ENCODE results near the gene OR10A3. TPM values are rescaled to one million over a fixed set of nuclear protein-coding genes. Genes with fewer than 3 reads are reported as not detected.
"Not testable (repeated sequence)": the region's sequence is repeated elsewhere in the genome, so short reads cannot be mapped to it uniquely, and the experiment has no call there.

OR10A3 gene, protein sequence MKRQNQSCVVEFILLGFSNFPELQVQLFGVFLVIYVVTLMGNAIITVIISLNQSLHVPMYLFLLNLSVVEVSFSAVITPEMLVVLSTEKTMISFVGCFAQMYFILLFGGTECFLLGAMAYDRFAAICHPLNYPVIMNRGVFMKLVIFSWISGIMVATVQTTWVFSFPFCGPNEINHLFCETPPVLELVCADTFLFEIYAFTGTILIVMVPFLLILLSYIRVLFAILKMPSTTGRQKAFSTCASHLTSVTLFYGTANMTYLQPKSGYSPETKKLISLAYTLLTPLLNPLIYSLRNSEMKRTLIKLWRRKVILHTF
- total RNA-seq: not detected

DNA sequence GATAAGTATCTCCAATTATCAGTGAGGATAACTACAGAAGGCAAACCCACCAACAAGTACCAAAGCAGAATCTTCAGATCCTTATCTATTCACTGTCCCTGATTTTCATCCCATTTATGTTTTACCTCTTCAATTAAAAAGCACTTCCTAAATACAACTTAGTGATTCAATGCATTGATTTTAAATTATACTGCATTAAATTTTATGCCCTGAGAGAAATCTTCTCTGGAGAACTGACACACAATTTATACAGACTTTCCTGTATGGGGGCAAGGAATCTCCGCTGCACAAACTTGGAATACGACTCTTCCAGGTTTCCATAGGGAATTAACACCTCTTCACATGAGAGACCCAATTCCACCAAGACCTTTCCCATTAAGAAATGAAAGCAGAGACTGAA lies at the start of gene OR10A3:
OR10A3 (minus strand) TSS at position 101 of the 400 bp plus-strand sequence. CDS start 2,188 bp downstream, outside the sequence.
- TF ChIP-seq, protein P1, sequence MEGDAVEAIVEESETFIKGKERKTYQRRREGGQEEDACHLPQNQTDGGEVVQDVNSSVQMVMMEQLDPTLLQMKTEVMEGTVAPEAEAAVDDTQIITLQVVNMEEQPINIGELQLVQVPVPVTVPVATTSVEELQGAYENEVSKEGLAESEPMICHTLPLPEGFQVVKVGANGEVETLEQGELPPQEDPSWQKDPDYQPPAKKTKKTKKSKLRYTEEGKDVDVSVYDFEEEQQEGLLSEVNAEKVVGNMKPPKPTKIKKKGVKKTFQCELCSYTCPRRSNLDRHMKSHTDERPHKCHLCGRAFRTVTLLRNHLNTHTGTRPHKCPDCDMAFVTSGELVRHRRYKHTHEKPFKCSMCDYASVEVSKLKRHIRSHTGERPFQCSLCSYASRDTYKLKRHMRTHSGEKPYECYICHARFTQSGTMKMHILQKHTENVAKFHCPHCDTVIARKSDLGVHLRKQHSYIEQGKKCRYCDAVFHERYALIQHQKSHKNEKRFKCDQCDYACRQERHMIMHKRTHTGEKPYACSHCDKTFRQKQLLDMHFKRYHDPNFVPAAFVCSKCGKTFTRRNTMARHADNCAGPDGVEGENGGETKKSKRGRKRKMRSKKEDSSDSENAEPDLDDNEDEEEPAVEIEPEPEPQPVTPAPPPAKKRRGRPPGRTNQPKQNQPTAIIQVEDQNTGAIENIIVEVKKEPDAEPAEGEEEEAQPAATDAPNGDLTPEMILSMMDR (IDR thresholded peaks at IDR 0.05): no peak
- no peak for TF ChIP-seq POLR2A (IDR thresholded peaks at IDR 0.05)
- intact Hi-C loops (cut with DNase I): no loop called here
- H3K4me3 ChIP-seq (replicated peaks in 1 of 3): no peak within 1 kb of the TSS

DNA sequence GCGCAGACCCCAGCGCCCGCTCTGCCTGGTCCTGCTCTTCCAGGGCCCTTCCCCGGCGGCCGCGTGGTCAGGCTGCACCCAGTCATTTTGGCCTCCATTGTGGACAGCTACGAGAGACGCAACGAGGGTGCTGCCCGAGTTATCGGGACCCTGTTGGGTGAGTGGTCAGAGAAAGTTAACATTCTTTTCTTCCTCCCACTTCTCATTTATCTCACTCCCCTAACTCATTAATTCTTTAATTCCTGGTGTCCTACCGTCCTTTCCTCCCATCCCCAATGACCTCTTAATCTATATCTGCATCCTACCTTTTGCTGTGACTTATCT lies 46.0 kb upstream of the OR10A3 start:
- intact Hi-C loops (cut with DNase I): loop anchor here (5.0 kb wide), 2 partner anchors 95 to 890 kb away; no protein-coding TSS in a partner anchor
- 0 to 1% methylated on average over 10 to 12 of the region's 13 CpGs for WGBS, 2 donors

More for the DNA sequence above, at the start of gene OR10A3:
- H3K9me3 ChIP-seq: no peaks in the 10 kb centered on the region
- no peak within 1 kb of the TSS for H3K27ac ChIP-seq
- no peaks in the 10 kb centered on the region for H3K27me3 ChIP-seq
- no peaks in the 10 kb centered on the region for H3K4me1 ChIP-seq
- WGBS, 2 donors: 92% methylated on average over 2 of the region's 2 CpGs
- no peak for DNase-seq
- no peaks in the 10 kb centered on the region for H3K36me3 ChIP-seq

DNA sequence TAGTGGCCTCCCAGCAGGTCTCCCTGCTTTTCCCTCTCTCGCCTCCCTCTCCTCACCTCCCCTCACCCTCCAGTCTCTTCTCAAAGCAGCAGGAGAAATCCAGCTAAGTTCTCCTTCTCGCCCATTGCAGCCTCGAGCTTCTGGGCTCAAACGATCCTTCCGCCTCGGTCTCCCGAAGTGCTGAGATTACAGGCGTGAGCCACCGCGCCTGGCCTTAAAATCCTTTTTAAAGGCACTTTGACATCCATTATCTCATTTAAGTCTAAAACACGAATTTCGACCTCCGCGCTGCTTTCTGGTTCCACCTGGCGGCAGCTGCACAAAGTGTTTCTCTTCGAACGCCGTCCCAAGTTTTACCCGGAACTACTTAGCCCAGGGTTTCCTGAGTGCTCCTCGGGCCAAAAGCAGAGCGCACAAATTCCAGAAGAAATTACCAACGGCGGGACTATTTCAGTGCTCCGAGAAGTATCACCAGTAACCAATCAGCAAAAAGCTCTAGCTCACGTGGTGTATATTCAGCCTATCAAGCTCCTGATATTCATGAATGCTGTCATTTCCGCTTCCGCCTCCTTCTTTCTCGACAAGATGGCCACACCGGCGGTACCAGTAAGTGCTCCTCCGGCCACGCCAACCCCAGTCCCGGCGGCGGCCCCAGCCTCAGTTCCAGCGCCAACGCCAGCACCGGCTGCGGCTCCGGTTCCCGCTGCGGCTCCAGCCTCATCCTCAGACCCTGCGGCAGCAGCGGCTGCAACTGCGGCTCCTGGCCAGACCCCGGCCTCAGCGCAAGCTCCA lies 45.5 kb upstream of the OR10A3 start, which contains the start of gene EIF3F:
EIF3F (plus strand) TSS at position 570 of the 792 bp plus-strand sequence; CDS start at position 586, 16 bp downstream.
- DNase-seq: peak; percentile 88 to 90
- no peaks in the 10 kb centered on the region for H3K9me3 ChIP-seq
- H3K4me3 ChIP-seq (replicated peaks in 1 of 3): peak within 1 kb of the TSS; percentile 42 to 92 (median 85)
- TF ChIP-seq POLR2A (IDR thresholded peaks at IDR 0.05): peak in 1 of 2 donors; percentile 55
- TF ChIP-seq, protein P1 (IDR thresholded peaks at IDR 0.05): peak; percentile 62 to 92 (median 84)
- H3K4me1 ChIP-seq: peaks cover 16 to 23% of the 10 kb centered on the region in 2 donors
- intact Hi-C loops (cut with DNase I): loop anchor here (5.0 kb wide), 2 partner anchors 95 to 890 kb away; no protein-coding TSS in a partner anchor
- H3K27ac ChIP-seq: peak within 1 kb of the TSS in 2 of 3 donors; percentile 58 to 61
- WGBS, 2 donors: 1% methylated on average over 35 to 36 of the region's 47 CpGs
- H3K27me3 ChIP-seq: no peaks in the 10 kb centered on the region
- peaks cover 3% of the 10 kb centered on the region in 2 donors for H3K36me3 ChIP-seq

More for the DNA sequence above, 46.0 kb upstream of the OR10A3 start:
- not testable (repeated sequence) for DNase-seq, H3K36me3 ChIP-seq, H3K27me3 ChIP-seq, H3K9me3 ChIP-seq
- Histone ChIP-seq H3K27ac (peak overlapping the region in 2 of 3 donors; percentile 38 to 58), H3K4me1 (peaks cover 16 to 23% of the 10 kb centered on the region in 2 donors), H3K4me3 (replicated peaks in 1 of 3) (peak overlapping the region; percentile 42 to 92 (median 85))

DNA sequence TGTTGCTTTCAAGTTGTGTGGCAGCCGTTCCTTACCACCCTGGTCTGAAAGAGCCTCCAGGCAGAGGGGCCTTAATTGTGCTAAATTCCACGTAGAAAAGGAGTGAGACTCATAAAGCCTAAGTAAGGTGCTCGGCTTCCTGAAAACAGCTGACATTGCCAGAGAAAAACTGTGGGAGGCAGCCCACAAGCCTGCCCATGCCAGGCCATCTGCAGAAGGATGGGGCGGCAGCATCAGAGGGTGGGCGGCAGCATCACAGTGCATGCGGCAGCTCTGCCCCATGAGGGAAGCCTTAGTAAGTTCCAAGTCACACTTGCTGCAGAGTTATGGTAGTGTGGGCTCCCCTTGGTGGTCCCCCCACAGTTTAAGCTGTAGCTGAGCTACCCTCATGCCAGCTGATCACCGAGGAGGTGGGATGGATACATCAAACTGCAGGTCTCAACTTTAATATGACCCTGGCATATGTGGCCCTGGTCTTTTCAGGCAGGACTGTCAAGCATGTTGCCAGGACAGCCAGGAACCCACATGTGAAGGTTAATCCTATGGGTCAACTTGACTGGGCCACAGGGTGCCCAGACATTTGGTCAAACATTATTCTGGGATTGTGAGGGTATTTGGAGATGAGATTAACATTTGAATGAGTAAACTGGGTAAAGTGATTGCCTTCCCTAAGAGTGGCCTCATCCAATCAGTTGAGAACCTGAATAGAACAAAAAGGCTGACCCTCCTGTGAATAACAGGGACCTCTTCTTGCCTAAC lies 42.5 kb upstream of the OR10A3 start:
- no peak for DNase-seq
- no peaks in the 10 kb centered on the region for H3K27me3 ChIP-seq
- no peak overlapping the region for H3K27ac ChIP-seq
- H3K36me3 ChIP-seq: peaks cover 0 to 2% of the 10 kb centered on the region in 2 donors
- WGBS, 2 donors: 74 to 76% methylated on average over 7 of the region's 7 CpGs
- no peaks in the 10 kb centered on the region for H3K9me3 ChIP-seq
- no peak overlapping the region for H3K4me3 ChIP-seq (replicated peaks in 1 of 3)
- peaks cover 13 to 19% of the 10 kb centered on the region in 2 donors for H3K4me1 ChIP-seq
- intact Hi-C loops (cut with DNase I): no loop called here
- TF ChIP-seq, protein P1 (IDR thresholded peaks at IDR 0.05): no peak
- TF ChIP-seq POLR2A (IDR thresholded peaks at IDR 0.05): no peak

DNA sequence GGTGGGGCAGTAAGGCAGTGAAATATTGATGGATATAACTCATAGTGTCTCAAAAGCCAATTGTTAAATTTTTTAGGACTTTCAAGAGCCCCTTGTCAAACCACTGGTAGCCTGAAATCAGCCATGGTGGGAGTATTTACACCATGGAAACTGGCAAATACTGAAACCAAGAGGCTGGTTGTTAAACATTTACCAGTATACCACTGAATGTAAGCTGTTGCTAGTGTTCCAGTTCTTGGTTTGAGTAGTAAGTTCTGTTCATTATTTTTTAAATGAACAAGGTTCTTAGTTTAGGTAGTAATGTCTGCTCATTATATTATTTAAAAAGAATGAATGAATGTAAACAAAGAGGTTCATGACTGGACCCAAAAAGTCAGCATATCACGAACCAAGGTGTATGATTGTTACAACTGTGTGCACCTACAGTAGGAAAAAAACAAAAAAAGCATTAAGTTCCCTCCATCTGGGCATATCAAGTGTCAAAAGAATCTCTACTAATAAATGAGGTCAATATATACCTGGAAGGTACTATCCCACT lies 41.1 kb upstream of the OR10A3 start:
- TF ChIP-seq POLR2A (IDR thresholded peaks at IDR 0.05): no peak
- TF ChIP-seq, protein P1 (IDR thresholded peaks at IDR 0.05): no peak
- no peaks in the 10 kb centered on the region for H3K27me3 ChIP-seq
- 59 to 60% methylated on average over 1 of the region's 1 CpG for WGBS, 2 donors
- no peaks in the 10 kb centered on the region for H3K9me3 ChIP-seq
- H3K27ac ChIP-seq: no peak overlapping the region
- H3K4me3 ChIP-seq (replicated peaks in 1 of 3): no peak overlapping the region
- H3K4me1 ChIP-seq: peaks cover 0 to 6% of the 10 kb centered on the region in 2 donors
- H3K36me3 ChIP-seq: no peaks in the 10 kb centered on the region
- no peak for DNase-seq
- intact Hi-C loops (cut with DNase I): no loop called here

Data from thyroid gland (tissue), 4 donors.